ENCODE measurements around the gene GLI3.

GLI3 gene

GRCh38 chr7:42161719-42162118 is 75.3 kb downstream of the GLI3 start:
- no peak for TF ChIP-seq FOXP2 (optimal IDR thresholded peaks at IDR 0.05; ENCODE audit: borderline replicate concordance, extremely low read depth, extremely low read length, insufficient read depth)
- TF ChIP-seq POLR2AphosphoS5 (IDR thresholded peaks at IDR 0.05; ENCODE audit: low read depth, low read length), result no peak
- no peak for TF ChIP-seq TAF1 (IDR thresholded peaks at IDR 0.05; ENCODE audit: borderline replicate concordance, insufficient read depth, low read length)
- TF ChIP-seq SIN3A (IDR thresholded peaks at IDR 0.05; ENCODE audit: borderline replicate concordance, insufficient read depth, low read length), result no peak
- TF ChIP-seq REST (IDR thresholded peaks at IDR 0.05; ENCODE audit: insufficient read depth in 1 of 2, low read depth in 2 of 2, low read length in 2 of 2), result no peak

GRCh38 chr7:42161110-42161509 is 75.9 kb downstream of the GLI3 start:
- TF ChIP-seq REST (IDR thresholded peaks at IDR 0.05; ENCODE audit: insufficient read depth in 1 of 2, low read depth in 2 of 2, low read length in 2 of 2), result no peak
- no peak for TF ChIP-seq POLR2AphosphoS5 (IDR thresholded peaks at IDR 0.05; ENCODE audit: low read depth, low read length)
- no peak for TF ChIP-seq FOXP2 (optimal IDR thresholded peaks at IDR 0.05; ENCODE audit: borderline replicate concordance, extremely low read depth, extremely low read length, insufficient read depth)
- no peak for TF ChIP-seq TAF1 (IDR thresholded peaks at IDR 0.05; ENCODE audit: borderline replicate concordance, insufficient read depth, low read length)
- no peak for TF ChIP-seq SIN3A (IDR thresholded peaks at IDR 0.05; ENCODE audit: borderline replicate concordance, insufficient read depth, low read length)

GRCh38 chr7:42159130-42159529 is 77.9 kb downstream of the GLI3 start:
- TF ChIP-seq TAF1 (IDR thresholded peaks at IDR 0.05; ENCODE audit: borderline replicate concordance, insufficient read depth, low read length) (no peak), FOXP2 (optimal IDR thresholded peaks at IDR 0.05; ENCODE audit: borderline replicate concordance, extremely low read depth, extremely low read length, insufficient read depth) (no peak), POLR2AphosphoS5 (IDR thresholded peaks at IDR 0.05; ENCODE audit: low read depth, low read length) (no peak), REST (IDR thresholded peaks at IDR 0.05; ENCODE audit: insufficient read depth in 1 of 2, low read depth in 2 of 2, low read length in 2 of 2) (no peak), SIN3A (IDR thresholded peaks at IDR 0.05; ENCODE audit: borderline replicate concordance, insufficient read depth, low read length) (no peak)

- TF ChIP-seq POLR2AphosphoS5 (IDR thresholded peaks at IDR 0.05; ENCODE audit: low read depth, low read length) (no peak), FOXP2 (optimal IDR thresholded peaks at IDR 0.05; ENCODE audit: borderline replicate concordance, extremely low read depth, extremely low read length, insufficient read depth) (no peak), TAF1 (IDR thresholded peaks at IDR 0.05; ENCODE audit: borderline replicate concordance, insufficient read depth, low read length) (no peak), SIN3A (IDR thresholded peaks at IDR 0.05; ENCODE audit: borderline replicate concordance, insufficient read depth, low read length) (no peak), REST (IDR thresholded peaks at IDR 0.05; ENCODE audit: insufficient read depth in 1 of 2, low read depth in 2 of 2, low read length in 2 of 2) (no peak)
Measured at GRCh38 chr7:42156967-42157721, 79.9 kb downstream of the GLI3 start.
